HG03520 (cell line): ENCODE measurements around the gene ATRN.

Experiments used
- ATAC-seq: cut with Tn5 transposase; IDR thresholded peaks from one replicate; pipeline ENCODE4 v1.9.1; 2021; ENCODE audit warnings: mild to moderate bottlenecking, moderate library complexity; ENCODE audit not compliant: unreplicated experiment

ATRN gene

GRCh38 chr20:3653921-3654320 is 183.1 kb downstream of the ATRN start:
- no peak for ATAC-seq

DNA sequence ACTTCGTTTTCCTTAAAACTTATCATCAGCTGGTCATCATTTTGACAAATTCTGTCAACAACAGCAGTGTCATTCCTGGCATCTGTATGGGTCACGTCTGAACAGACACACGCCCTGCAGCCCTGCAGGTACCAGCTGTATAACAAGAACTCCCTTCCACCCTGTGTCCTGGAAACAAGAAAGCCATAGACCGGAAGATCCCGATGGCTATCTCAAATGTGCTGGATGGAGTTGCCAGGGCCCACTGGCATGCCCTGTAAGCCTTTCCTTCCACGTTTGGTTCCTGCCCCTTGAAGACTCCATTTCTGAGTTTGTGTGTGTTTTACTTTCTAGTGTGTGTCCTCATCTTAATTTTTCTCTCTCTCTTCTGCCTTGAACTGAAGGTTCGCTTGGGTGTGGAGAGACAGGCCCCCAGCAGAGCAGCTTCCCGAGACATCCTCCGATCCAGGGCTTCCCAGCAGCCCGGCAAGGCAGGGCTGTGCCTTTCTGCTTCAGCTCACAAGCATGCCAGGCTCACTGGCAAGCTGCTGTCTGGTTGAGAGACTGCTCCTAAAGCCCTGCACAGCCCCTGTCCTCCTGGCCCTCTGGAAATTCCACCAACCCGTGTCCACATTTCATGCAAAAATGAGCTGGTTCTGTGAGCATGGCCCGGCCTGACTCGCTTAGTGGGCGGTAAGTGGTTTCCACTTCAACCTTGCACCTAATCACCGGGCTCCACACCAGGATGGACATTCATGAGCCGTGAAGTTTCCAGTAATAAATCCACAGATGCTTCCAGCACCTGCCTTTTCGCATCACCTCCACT is 183.7 kb downstream of the ATRN start:
- ATAC-seq = no peak

DNA sequence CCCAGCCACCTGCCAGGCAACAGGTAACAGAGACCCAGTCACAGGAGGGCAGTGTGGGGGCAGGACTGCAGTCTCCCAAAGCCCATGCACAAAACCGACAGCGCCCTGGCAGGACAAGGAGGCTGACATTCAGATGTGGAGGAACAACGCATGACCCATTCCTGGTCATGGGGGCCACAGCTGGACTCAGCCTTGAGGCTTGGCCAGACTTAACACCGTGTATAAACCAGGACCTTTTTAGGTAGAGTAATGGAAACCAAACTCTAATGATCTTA is 184.2 kb downstream of the ATRN start:
- ATAC-seq = no peak

DNA sequence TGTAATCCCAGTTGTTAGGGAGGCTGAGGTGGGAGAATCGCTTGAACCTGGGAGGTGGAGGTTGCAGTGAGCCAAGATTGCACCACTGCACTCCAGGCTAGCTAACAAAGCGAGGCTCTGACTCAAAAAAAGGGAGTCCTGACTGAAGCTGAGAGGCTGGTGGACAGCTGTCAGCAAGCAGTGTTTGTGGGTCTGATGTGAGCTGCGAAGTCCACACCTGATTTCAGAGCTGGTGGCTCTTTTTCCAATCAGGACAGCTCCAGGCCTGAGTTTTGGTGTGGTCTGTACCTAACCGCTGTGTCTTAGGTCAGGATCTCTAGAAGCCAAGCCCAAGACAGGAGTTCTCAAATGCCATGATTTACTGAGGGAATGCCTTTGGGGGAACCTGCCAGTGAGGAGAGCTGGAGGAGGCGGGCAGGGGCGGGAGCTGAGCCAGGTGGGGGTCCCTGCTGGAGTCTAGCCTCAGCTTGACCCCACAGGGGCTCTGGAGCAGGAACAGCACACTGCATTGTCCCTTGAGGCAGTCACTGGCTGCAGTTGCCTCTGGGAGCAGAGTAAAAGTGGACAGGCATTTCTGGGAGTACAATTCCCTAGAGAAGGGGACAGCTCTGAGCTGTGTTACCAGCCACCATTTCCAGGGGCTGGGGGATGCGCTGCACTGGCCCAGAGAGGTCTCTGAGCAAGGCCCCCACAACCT is 187.3 kb downstream of the ATRN start:
- ATAC-seq = no peak

- peak; percentile 95 for ATAC-seq
Observed at GRCh38 chr20:3658716-3659491, 188.1 kb downstream of the ATRN start.

GRCh38 chr20:3659492-3660261 is 188.9 kb downstream of the ATRN start:
- ATAC-seq = no peak

GRCh38 chr20:3660262-3661059 is 189.6 kb downstream of the ATRN start:
- no peak for ATAC-seq

- no peak for ATAC-seq
Observed at GRCh38 chr20:3661060-3661813, 190.4 kb downstream of the ATRN start.

DNA sequence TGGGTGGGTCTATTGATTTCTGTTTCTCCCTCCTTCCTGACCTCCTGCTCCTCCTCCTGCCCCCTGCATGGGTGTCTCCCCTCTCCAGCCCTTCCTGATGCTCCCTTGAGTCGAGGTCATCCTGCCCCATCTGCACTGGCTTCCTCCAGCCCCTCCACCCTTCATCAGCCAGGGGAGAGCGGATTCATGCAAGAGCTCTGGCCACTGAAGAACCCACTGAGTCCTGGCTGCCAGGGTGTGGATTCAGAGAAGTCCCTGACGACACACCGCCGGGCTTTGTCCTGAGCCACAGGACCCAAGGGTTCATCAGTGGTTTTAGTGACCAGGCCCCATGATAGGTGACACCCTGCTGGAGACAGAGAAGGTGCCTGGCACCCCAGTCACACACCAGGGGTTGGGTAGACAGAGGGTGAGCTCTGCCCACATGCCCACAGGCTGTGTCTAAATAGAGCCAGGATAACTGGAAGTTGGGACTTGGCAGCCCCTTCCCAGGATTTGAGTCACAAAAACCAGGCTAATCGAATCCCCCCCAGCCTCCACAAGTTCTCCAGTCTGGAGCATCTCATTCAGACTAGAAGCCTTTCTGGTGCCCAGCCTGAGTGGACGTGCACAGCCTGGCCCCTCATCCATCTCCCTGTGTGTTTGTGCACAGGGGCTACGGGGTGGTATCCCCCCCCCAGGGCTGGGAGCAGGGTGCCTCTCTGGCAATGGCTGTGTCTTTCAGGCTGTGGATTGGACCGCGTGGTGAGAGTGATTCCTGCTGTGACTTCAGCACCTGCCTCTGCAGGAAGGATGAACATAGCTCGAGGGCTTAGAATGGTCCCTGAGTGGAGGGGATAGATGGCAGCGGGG is 191.2 kb downstream of the ATRN start:
- no peak for ATAC-seq

DNA sequence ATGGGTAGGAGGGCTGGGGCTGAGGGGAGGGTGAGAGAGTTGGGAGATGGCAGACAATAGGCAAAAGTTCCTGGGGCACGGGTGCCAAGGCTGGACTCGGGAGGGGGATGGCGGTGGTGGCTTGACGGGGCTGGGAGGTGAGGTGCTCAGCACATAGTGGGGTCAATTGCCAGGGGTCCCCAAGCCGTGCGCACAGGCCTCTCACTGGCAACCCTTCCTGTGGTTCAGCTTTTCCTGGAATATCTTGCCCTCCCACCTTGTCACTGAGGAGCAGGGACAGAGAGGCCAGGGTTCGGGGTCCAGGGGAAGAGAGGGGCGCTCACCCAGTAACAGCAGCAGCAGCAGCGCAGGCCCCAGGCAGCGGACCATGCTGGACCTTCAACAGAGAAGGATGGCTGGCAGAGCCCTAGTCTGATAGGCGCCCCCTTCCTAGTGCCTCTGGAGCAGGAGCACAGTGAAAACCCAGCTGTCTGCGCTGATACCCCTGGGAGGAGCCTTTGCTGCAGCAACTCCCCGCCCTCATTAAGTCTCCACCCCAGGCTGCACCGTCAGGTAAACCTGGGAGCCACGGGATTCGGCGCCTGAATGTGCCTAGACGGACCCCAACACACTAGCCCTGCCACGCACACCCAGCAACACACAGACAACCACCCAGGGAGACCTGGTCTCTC is 192.3 kb downstream of the ATRN start, which contains the start of gene GFRA4:
Gene GFRA4, minus strand, starts transcription at position 369 of the 671 bp plus-strand sequence. Its CDS starts 0 bp downstream, at position 369.
- no peak for ATAC-seq

DNA sequence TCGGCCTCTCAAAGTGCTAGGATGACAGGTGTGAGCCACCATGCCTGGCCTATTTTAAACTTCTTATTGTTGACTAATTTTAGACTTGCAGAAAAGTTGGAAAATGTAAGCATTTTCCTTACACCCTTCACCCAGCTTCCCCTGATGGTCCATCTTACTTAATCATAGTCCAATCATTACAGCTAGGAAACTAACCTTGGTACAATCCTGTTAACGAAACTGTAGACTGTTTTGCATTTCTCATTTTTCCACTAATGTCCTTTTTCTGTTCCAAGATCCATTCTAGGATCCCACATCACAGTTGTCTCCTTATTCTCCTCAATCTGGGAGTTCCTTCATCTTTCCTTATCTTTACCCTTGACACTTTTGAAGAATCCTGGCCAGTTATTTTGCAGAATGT is 193.0 kb downstream of the ATRN start:
- ATAC-seq = no peak

- ATAC-seq = no peak
Observed at GRCh38 chr20:3667434-3668037, 196.7 kb downstream of the ATRN start.

DNA sequence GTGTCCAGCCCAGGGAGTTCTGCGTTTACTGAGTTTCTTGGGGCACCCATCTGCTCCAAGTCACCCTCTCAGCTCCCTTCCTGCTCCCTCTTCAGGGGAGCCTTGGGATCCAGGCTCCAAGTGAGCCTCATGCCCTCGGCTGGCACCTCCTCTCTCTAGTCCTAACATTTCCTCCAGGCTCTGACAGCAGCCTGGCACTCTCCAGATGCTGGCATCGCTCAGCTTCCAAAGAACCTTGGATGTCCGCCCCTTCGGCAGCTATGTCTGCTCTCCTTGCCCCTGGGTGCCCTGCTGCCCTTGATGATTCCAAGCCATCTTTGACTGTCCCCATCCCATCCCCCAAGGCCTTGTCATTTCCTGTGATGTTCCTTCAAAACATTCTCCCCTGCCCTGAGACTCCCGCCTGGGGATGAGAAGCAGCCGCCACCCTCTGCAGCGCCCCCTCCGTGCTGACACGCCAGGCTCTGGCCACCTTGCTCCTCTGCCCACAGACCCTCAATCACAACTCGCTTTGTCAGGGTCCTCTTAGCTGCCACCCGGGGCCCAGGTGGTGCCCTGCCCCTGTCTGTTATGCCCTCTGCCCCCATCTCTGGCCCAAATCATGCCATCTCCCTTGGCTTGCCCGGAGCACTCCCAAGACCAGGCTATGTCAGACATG is 199.0 kb downstream of the ATRN start:
- no peak for ATAC-seq

- ATAC-seq = no peak
Observed at GRCh38 chr20:3670511-3670910, 199.7 kb downstream of the ATRN start.

DNA sequence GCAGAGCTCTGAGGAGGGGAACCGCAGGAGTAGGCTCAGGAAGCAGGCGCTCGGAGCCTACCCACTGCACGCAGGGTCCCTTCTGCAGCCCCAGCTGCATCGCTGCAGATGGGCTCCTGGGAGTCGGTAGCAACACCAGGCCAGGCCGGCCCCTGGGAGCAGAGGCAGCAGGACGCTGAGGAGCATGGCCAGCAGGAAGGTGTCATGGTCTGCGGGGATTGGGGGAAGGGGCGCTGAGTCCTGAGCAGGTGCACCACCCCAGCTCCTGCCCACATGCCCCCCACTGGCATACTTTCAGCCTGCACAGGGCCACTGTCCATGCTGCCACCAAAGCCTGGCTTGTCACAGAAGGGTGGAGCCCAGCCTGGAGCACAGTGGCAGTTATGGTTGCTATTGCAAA is 200.1 kb downstream of the ATRN start:
- ATAC-seq = no peak

DNA sequence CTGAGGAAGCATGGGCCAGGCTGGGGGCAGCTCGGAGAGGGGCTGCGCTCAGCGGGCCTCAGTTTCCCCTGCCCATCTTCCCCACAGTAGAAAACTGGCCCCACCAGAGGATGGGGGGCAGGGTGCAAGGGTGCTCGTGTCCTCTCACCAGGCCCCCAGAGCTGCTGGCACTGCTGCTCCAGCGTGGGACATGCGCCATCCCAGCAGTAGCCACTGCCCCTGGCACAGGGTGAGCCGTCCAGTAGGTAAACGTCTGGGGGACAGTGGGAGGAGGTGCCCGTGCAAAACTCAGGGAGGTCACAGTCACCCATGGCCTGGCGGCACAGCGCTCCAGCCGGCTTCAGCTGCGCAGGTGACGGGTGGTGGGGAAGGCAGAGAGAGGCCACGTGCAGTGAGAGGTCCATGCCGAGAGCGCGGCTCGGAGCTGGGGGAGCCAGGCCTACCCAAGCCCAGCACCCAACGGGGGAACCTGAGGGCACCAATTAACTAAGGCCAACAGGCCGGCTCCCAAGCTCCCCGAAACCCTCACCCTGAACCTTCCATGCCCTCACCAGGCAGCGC is 201.2 kb downstream of the ATRN start:
- no peak for ATAC-seq
